ENCODE measurements around the gene BCL6. TPM values are rescaled to one million over a fixed set of nuclear protein-coding genes. Genes with fewer than 3 reads are reported as not detected.

Gene BCL6
- total and polyA plus RNA-seq, 2 of the 8 experiments (the other 6 are each of a cell fraction or from before 2014, with no cell fraction given), result 5.7 to 10.4 TPM

DNA sequence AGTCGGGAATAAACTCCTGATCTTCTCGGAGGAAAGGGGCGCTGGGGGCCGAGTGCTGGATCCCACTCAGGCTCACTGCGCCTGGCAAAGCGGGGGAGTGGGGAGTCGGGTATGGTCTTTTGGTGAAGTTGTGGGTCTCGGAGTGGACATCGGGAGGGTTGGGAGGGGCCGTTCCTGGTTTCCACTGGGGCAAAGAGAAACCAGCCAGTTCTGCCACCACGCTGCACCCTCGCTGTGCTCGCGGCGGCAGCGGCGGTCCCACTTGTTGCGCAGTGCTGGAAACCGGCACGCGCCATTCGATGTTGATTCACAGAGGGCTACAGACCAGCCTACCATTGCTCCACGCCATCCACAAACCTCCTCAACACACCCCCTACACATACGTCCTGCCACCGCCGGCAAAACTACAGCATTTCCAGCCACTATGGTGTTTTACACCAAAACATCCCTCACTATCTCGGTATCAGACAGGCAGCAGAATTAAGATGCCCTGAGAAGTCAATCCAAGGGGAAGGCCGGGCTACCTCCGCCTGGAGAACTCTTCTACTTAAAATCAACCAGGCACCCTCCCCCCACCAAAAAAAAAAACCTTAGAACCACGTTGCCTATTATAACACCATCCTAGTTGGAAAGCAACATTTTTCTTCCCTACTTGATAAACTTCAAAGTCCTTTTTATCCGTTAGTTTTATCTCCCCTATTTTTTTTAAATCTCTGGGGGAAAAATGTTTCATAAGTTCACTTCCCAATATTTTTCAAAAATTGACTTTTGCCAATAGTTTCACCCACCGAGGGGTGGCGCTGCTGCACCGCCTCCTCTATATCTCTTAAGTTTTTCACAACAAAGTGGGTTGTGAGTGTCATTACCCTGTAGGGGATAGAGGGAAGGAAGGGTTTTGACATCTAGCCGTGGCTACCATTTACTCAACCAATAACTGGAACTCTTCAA, 3.6 kb downstream of the BCL6 start:
- ChIA-PET CTCF (ENCODE audit: partially characterized antibody) (interaction anchor here (0.5 to 6.4 kb wide), 75 partner anchors 8 to 1407 kb away, joined by 3 to 107 read pairs (median 5); partner anchors contain the start of gene LPP), POLR2A (ENCODE audit: partially characterized antibody) (interaction anchor here (1.0 to 3.3 kb wide), 4 partner anchors 9 to 1214 kb away, joined by 3 to 15 read pairs (median 8); partner anchors contain the start of gene LPP)
- H4K5ac ChIP-seq (ENCODE audit: insufficient read length, low read depth, low read length), result no peak overlapping the region
- H3K4me1 ChIP-seq (replicated peaks in 1 of 4; ENCODE audit: control insufficient read depth in 3 of 4, insufficient read depth in 4 of 4, low read length in 3 of 4), result peaks cover 0 to 16% (median 8%) of the 10 kb centered on the region in 4 experiments; a peak in 5 of 7 replicates
- no peak overlapping the region for H4K91ac ChIP-seq (replicated peaks; ENCODE audit: insufficient read length, low read length)
- peak overlapping the region; percentile 90 to 94 for H3K4me2 ChIP-seq (ENCODE audit: insufficient read depth in 1 of 2, low read depth in 2 of 2, low read length in 2 of 2)
- peak overlapping the region in 3 of 4 experiments; percentile 29 to 33 (median 32); a peak in 4 of 7 replicates for H3K9ac ChIP-seq (replicated peaks in 1 of 4; ENCODE audit: extremely low read depth in 1 of 4, low read depth in 3 of 4, low read length in 3 of 4)
- H2BK20ac ChIP-seq (ENCODE audit: low read length), result no peak overlapping the region
- peaks cover 0 to 12% of the 10 kb centered on the region in 2 experiments; a peak in 1 of 4 replicates for H3K79me2 ChIP-seq (ENCODE audit: control insufficient read depth in 1 of 2, insufficient read depth in 2 of 2, low read length in 2 of 2)
- H2BK120ac ChIP-seq (replicated peaks; ENCODE audit: low read depth, low read length), result no peak overlapping the region
- no peak overlapping the region for H3K56ac ChIP-seq (replicated peaks; ENCODE audit: insufficient read length, low read depth, low read length)
- H2BK12ac ChIP-seq (ENCODE audit: low read depth, low read length), result no peak overlapping the region
- no peaks in the 10 kb centered on the region for H3K9me3 ChIP-seq (ENCODE audit: insufficient read depth in 2 of 2, low read depth in 1 of 2, low read length in 1 of 2)
- peaks cover 0 to 13% (median 5%) of the 10 kb centered on the region in 4 experiments; a peak in 3 of 7 replicates for H3K27me3 ChIP-seq (replicated peaks in 1 of 4; ENCODE audit: control insufficient read depth in 3 of 4, extremely low read depth in 1 of 4, insufficient read depth in 3 of 4, low read length in 3 of 4)
- H3K27ac ChIP-seq (ENCODE audit: low read depth, low read length), result no peak overlapping the region
- H3K4ac ChIP-seq (replicated peaks; ENCODE audit: insufficient read length, low read depth, low read length), result peak overlapping the region; percentile 91
- 0 out of 2 replicates have a peak overlapping the region, but pooled peaks have one; percentile 81 for H2BK15ac ChIP-seq (ENCODE audit: low read length)
- no peak for FAIRE-seq
- no peak overlapping the region for H3K23ac ChIP-seq (ENCODE audit: insufficient read length)
- H3K79me1 ChIP-seq (ENCODE audit: low read depth, low read length), result no peaks in the 10 kb centered on the region
- peak overlapping the region; percentile 44 to 89 (median 83) for H3K4me3 ChIP-seq (ENCODE audit: extremely low read depth in 1 of 4, insufficient read depth in 2 of 4, low read depth in 3 of 4, low read length in 4 of 4)
- H2AFZ ChIP-seq (ENCODE audit: low read length), result peak overlapping the region; percentile 43; the same call in 1 of the 2 replicates
- no peak overlapping the region for H4K8ac ChIP-seq (ENCODE audit: extremely low read depth, insufficient read depth, low read length)
- H2AK5ac ChIP-seq (ENCODE audit: low read depth, low read length), result no peak overlapping the region
- no peaks in the 10 kb centered on the region for H4K20me1 ChIP-seq (replicated peaks in 1 of 2; ENCODE audit: control insufficient read depth in 1 of 2, insufficient read depth in 2 of 2, low read length in 2 of 2)
- H3K23me2 ChIP-seq (ENCODE audit: low read depth, low read length), result peaks cover 35% of the 10 kb centered on the region
- H3K18ac ChIP-seq (ENCODE audit: extremely low read depth, low read length), result 0 out of 2 replicates have a peak overlapping the region, but pooled peaks have one; percentile 53
- 3% methylated on average over 32 of the region's 35 CpGs; no CpG with 5 or more reads in 1 of the 2 experiments for WGBS, 2 experiments (ENCODE audit: extremely low coverage in 1 of 2, insufficient coverage in 1 of 2, insufficient read length in 1 of 2, insufficient replicate concordance in 2 of 2, low coverage in 1 of 2, low lambda C conversion rate in 2 of 2, missing lambda C conversion rate in 1 of 2)
- H3K36me3 ChIP-seq (ENCODE audit: control insufficient read depth in 2 of 4, insufficient read depth in 4 of 4, low read length in 3 of 4), result no peaks in the 10 kb centered on the region
- H2BK5ac ChIP-seq (ENCODE audit: low read depth, low read length), result 0 out of 2 replicates have a peak overlapping the region, but pooled peaks have one; percentile 32
- no peak overlapping the region for H3K14ac ChIP-seq (ENCODE audit: insufficient read length)
- peak in 1 of 2 experiments; percentile 67 for DNase-seq (ENCODE audit: low read depth in 1 of 2, low spot score in 2 of 2)
- TF ChIP-seq YY1 (IDR thresholded peaks at IDR 0.05; ENCODE audit: low read depth, low read length) (0 out of 2 replicates have a peak, but pooled peaks have one; percentile 20), RAD21 (IDR thresholded peaks at IDR 0.05 in 1 of 2, conservative IDR thresholded peaks at IDR 0.05 in 1 of 2; ENCODE audit: low read depth in 2 of 2, low read length in 2 of 2) (peak; percentile 87 to 91), POLR2A (IDR thresholded peaks at IDR 0.05; ENCODE audit: control extremely low read depth in 1 of 2, low read depth in 2 of 2, low read length in 2 of 2) (peak in 1 of 2 experiments; percentile 60; a peak in 1 of 3 replicates), KDM1A (IDR thresholded peaks at IDR 0.05; ENCODE audit: borderline replicate concordance, low read length) (no peak), POU5F1 (IDR thresholded peaks at IDR 0.05; ENCODE audit: low read depth, low read length) (0 out of 2 replicates have a peak, but pooled peaks have one; percentile 27), TAF1 (IDR thresholded peaks at IDR 0.05; ENCODE audit: low read depth, low read length) (0 out of 2 replicates have a peak, but pooled peaks have one; percentile 7), SP4 (IDR thresholded peaks at IDR 0.05; ENCODE audit: low read length) (no peak), TAF7 (optimal IDR thresholded peaks at IDR 0.05; ENCODE audit: borderline replicate concordance, low read depth, low read length) (peak; percentile 53)
- TF ChIP-seq, protein P1, sequence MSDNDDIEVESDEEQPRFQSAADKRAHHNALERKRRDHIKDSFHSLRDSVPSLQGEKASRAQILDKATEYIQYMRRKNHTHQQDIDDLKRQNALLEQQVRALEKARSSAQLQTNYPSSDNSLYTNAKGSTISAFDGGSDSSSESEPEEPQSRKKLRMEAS (IDR thresholded peaks at IDR 0.05), result peak; percentile 54; the same call in 1 of the 2 replicates
